HepG2 (cell line): ENCODE results near the gene SAMD15. TPM values are rescaled to one million over a fixed set of nuclear protein-coding genes. Genes with fewer than 3 reads are reported as not detected.
A peak's percentile ranks its signal among the peaks of the same experiment; 100 is the strongest.

Experiments
- AHDC1 ChIP-seq: sonication (generic); formaldehyde crosslinking; IDR thresholded peaks from 2 replicates; pipeline ENCODE4 v1.5.1; 2020; ENCODE audit warnings: mild to moderate bottlenecking, missing genetic modification reagents, borderline replicate concordance
- ARID3A ChIP-seq: IDR thresholded peaks from 2 replicates; pipeline ENCODE4 v1.6.1; 2012; ENCODE audit warnings: low read depth, low read length, improper control_type of control experiment
- ATM ChIP-seq: fragments of 450-650 bp; IDR thresholded peaks from 2 replicates; pipeline ENCODE4 v1.7.1; 2017; ENCODE audit warnings: mild to moderate bottlenecking, borderline replicate concordance
- BCLAF1 ChIP-seq: fragments of 450-650 bp; IDR thresholded peaks from 2 replicates; pipeline ENCODE4 v1.6.1; 2017; ENCODE audit warnings: mild to moderate bottlenecking
- CBX5 ChIP-seq: sonication (generic); formaldehyde crosslinking; IDR thresholded peaks from 2 replicates; pipeline ENCODE4 v1.4.0; 2020; ENCODE audit warnings: missing genetic modification reagents, borderline replicate concordance
- CREM ChIP-seq, 2 experiments: sonication (generic) in 1 of 2; formaldehyde crosslinking in 1 of 2; IDR thresholded peaks; 2 replicates each; pipeline versions ENCODE4 v1.4.0 to v1.6.1; 2016 to 2020; ENCODE audit warnings: antibody characterized with exemption in 1 of 2, mild to moderate bottlenecking in 1 of 2, missing genetic modification reagents in 1 of 2
- ELF4 ChIP-seq: sonication (generic); formaldehyde crosslinking; IDR thresholded peaks from 2 replicates; pipeline ENCODE4 v1.5.0; 2020; ENCODE audit warnings: missing genetic modification reagents, mild to moderate bottlenecking, moderate library complexity, borderline replicate concordance
- HMG20B ChIP-seq: conservative IDR thresholded peaks from 2 replicates; pipeline ENCODE4 v1.6.1; 2016; ENCODE audit warnings: missing genetic modification reagents, missing compliant biosample characterization
- MTF2 ChIP-seq: sonication (generic); formaldehyde crosslinking; IDR thresholded peaks from 2 replicates; pipeline ENCODE4 v1.5.0; 2020; ENCODE audit warnings: missing genetic modification reagents, borderline replicate concordance
- POLR2G ChIP-seq: fragments of 200-400 bp; formaldehyde crosslinking; IDR thresholded peaks from 2 replicates; pipeline ENCODE4 v1.6.1; 2018; ENCODE audit warnings: mild to moderate bottlenecking, low read depth, low read length, moderate library complexity
- ZMYM4 ChIP-seq: sonication (generic); formaldehyde crosslinking; IDR thresholded peaks from 2 replicates; pipeline ENCODE4 v1.8.1; 2023; ENCODE audit warnings: mild to moderate bottlenecking, missing genetic modification reagents
- ZNF207 ChIP-seq: fragments of 450-650 bp; IDR thresholded peaks from 2 replicates; pipeline ENCODE4 v1.6.1; 2016; ENCODE audit warnings: antibody characterized with exemption, borderline replicate concordance
- ZNF230 ChIP-seq: sonication (generic); formaldehyde crosslinking; IDR thresholded peaks from 2 replicates; pipeline ENCODE4 v1.4.0; 2020; ENCODE audit warnings: mild to moderate bottlenecking, missing genetic modification reagents
- ZNF562 ChIP-seq: sonication (generic); formaldehyde crosslinking; IDR thresholded peaks from 2 replicates; pipeline ENCODE4 v1.8.0; 2022; ENCODE audit warnings: missing genetic modification reagents, borderline replicate concordance
- ZNF713 ChIP-seq: sonication (generic); formaldehyde crosslinking; IDR thresholded peaks from 2 replicates; pipeline ENCODE4 v1.4.0; 2020; ENCODE audit warnings: mild to moderate bottlenecking, missing genetic modification reagents
- ZNF777 ChIP-seq: sonication (generic); formaldehyde crosslinking; IDR thresholded peaks from 2 replicates; pipeline ENCODE4 v1.4.0; 2020; ENCODE audit warnings: missing genetic modification reagents
- ZSCAN5A ChIP-seq: sonication (generic); formaldehyde crosslinking; IDR thresholded peaks from 2 replicates; pipeline ENCODE4 v1.8.0; 2022; ENCODE audit warnings: mild to moderate bottlenecking, missing genetic modification reagents, borderline replicate concordance
- polyA plus RNA-seq, 8 experiments: library from polyadenylated mRNA; depleted of rRNA in 3 of 8; stranded (reverse) in 7 of 8; unstranded in 1 of 8; fragments of >200 nt; fragmentation: Illumina TruSeq in 4 of 8; extraction: Trizol in 4 of 8; gene quantifications; 2 replicates each; pipeline versions ENCODE4 v1.2.1 to v1.2.3, GENCODE V29; 2011 to 2016; ENCODE audit warnings: low read depth in 4 of 8, missing spikeins in 1 of 8, mixed read lengths in 1 of 8; ENCODE audit not compliant: insufficient read depth in 1 of 8
- total RNA-seq, 5 experiments: library from RNA; depleted of rRNA; stranded (reverse); fragments of >200 nt; fragmentation: Illumina TruSeq; extraction: Trizol; gene quantifications; 2 replicates each; pipeline ENCODE4 v1.2.3, GENCODE V29; 2016; ENCODE audit warnings: low read depth in 1 of 5

SAMD15 gene
- total and polyA plus RNA-seq, 2 of the 13 experiments (the other 11 are each of a cell fraction or from before 2014, with no cell fraction given) = 0.09 to 1.3 TPM

- TF ChIP-seq AHDC1 (CRISPR knock-in tag) (no peak), ZNF777 (no peak), ELF4 (CRISPR knock-in tag) (no peak), BCLAF1 (no peak), ZNF230 (no peak), ZSCAN5A (no peak), POLR2G (no peak), ARID3A (0 out of 2 replicates have a peak, but pooled peaks have one; percentile 36), HMG20B (no peak), ZNF562 (CRISPR knock-in tag) (no peak), ATM (no peak), ZMYM4 (CRISPR knock-in tag) (peak; percentile 49), ZNF207 (no peak), CBX5 (CRISPR knock-in tag) (no peak), ZNF713 (CRISPR knock-in tag) (no peak), CREM (IDR thresholded peaks at IDR 0.05) (no peak), CREM (CRISPR knock-in tag; IDR thresholded peaks at IDR 0.05) (no peak), MTF2 (CRISPR knock-in tag) (no peak)
- TF ChIP-seq, all 625 proteins: peak for 11
Observed at GRCh38 chr14:77390188-77390587, 13.0 kb downstream of the SAMD15 start (continued).
